COLO668 (cell line): Measurements from ENCODE around the gene C5AR1.
"Not testable (repeated sequence)": the region's sequence is repeated elsewhere in the genome, so short reads cannot be mapped to it uniquely, and the experiment has no call there.

Experiments
- DNase-seq: peaks from one replicate; lab custom pipeline; 2025; ENCODE audit not compliant: unreplicated experiment; lab: John Stamatoyannopoulos, UW

The C5AR1 gene

DNA sequence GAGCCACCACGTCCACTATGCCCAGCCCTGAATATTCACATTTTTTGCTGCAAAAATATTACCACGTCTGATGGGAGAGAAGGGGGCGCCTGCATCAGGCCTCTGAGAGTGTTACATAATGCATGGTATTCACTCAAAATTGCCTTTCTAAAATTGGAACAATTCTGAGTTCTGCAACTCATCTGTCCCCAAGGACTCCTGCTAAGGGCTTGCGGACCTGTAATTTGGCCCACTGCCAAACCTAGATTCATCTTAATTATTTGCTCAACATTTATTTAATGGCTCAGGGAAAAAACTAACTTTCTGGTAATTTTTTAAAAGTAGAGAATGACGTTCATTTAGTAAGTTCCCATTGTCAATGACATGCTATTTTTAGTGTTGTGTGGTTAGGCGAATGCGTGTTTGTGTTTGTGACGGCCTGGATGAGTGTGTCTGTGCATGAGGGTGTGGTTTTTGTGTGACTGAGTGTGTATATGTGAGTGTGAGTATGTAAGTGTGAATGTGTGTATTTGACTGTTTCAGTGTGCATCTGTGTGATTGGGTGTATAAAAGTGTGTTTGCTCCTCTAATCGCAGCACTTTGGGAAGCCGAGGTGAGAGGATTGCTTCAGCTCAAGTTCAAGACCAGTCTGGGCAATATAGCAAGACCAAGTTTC lies 26.1 kb upstream of the C5AR1 start:
- no peak for DNase-seq

DNA sequence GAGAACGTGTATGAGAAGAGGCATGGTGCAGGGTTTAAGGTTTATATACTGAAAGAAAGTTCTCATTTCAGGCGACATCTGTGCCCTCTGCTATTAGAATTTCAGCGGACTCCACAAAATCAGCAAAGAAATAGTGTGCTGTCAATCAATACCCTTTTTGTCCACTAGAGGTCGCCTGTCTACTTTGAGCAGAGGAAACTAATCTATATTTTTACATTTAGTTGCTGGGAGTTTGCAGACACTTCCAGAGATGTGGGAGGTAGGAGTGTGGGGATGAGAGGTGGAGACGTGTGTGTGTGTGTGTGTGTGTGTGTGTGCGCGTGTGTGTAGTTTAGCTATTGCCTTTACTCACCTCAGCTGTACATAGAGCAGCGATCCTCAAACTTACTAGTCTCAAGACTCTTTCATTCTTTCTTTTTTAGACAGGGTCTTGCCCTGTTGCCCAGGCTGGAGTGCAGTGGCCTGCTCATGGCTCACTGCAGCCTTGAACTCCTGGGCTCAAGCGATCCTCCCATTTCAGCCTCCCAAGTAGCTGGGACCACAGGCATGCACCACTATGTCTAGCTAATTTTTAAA lies 25.2 kb upstream of the C5AR1 start:
- DNase-seq, result peak; percentile 39

DNA sequence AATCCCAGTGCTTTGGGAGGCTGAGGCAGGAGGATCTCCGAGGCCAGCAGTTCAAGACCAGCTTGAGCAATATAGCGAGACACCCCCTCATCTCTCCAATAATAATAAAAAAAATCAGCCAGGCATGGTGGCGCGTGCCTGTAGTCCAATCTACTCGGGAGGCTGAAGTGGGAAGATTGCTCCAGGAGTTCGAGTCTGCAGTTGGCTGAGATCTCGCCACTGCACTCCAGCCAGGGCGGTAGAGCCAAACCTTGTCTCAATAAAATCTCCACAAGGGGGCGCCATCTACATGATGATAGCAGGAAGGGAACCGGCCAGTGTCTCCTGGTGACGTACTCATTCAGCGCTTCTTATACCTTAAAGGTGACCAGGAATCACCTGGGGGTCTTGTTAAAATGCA lies 13.6 kb upstream of the C5AR1 start:
- DNase-seq, result peak; percentile 62

DNA sequence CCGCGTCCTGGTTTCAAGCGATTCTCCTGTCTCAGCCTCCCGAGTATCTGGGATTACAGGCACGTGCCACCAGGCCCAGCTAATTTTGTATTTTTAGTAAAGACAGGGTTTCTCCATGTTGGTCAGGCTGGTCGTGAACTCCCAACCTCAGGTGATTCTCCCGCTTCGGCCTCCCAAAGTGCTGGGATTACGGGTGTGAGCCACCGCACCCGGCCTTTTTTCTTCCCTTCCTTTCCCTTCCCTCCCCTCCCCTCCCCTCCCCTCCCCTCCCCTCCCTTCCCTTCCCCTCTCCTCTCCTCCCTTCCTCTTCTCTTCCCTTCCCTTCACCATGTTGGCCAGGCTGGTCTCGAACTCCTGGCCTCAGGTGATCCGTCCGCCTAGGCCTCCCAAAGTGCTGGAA lies 8.8 kb upstream of the C5AR1 start:
- DNase-seq, result not testable (repeated sequence)

DNA sequence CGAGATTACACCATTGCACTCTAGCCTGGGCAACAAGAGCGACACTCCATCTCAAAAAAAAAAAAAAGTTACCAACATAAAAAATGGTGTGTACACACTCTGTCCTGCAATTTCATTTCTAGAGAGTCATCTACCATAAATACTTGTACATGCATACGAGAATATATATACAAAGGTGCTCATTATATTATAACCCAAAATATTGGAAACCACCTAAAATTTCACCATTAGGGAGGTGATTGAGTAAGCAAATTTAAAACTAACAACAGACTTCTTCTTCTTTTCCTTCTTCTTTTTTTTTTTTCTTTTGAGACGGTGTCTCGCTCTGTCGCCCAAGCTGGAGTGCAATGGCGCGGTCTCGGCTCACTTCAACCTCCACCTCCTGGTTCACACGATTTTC lies 7.4 kb upstream of the C5AR1 start:
- no peak for DNase-seq

DNA sequence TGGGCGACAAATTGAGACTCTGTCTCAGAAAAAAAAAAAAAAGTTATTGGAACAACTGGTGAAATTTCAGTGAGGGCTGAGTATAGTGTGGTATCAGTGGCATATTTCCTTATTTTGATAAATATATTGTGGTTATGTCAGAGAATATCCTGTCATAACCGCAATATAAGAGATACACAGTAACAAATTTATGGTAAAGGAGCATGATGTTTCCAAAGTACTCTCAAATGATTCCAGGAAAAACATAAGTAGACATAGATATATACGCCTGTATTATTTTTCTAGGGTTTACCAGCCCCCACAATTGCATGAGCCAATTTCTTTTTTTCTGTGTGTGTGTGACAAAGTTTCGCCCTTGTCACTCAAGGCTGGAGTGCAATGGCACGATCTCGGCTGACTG lies 5.7 kb upstream of the C5AR1 start:
- DNase-seq, result no peak

DNA sequence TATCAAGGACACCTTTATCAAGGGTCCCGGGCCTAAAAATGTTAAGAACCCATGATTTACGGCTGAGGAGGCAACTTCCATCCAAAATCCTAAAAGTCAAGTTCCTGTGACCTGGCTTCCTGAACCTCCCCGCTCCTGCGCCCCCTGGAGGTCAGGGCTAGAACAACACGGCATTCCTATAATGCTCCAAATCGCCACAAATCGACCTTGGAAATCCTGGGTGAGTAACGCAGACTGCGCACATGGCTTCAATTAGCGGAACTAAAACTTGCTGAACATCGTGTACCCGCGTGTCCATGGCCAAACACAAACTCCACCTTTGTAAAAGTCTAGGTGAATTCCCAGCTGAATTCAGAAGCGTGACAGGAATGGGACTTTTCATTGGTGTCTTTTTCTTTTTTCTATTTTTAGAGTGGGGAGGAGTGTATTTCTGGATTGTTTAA lies 4.3 kb upstream of the C5AR1 start:
- DNase-seq, result peak; percentile 57

DNA sequence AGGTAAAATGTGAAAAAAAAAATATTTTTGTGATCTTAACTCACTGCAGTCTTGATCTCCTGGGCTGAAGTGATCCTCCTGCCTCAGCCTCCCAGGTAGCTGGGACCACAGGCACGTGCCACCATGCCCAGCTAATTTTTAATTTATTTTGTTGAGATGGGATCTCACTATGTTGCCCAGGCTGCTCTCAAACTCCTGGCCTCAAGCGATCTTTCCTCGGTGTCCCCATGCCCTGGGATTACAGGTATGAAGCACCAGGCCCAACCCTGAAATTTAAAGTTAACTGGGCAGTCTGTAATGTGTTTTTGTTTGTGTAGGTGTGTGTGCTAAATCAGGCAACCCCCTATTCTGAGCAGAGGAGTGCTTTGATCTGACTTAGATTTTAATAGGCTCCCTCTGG lies 3.4 kb upstream of the C5AR1 start:
- no peak for DNase-seq

DNA sequence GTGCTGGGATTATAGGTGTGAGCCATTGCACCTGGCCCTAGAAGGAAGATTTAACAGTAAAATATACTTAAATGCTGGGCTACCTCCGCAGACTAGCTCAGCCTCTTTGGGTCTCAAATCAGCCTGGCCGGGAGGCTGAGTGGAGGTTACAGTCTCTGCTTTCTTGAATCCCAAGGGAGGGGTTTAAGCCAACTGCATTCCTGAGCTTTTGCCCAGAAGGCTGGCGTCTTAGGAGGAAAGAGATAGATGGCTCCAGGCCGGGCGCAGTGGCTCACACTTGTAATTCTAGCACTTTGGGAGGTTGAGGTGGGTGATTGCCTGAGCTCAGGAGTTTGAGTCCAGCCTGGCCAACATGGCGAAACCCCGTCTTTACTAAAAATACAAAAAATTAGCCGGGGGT lies 623 bp upstream of the C5AR1 start:
- no peak for DNase-seq

DNA sequence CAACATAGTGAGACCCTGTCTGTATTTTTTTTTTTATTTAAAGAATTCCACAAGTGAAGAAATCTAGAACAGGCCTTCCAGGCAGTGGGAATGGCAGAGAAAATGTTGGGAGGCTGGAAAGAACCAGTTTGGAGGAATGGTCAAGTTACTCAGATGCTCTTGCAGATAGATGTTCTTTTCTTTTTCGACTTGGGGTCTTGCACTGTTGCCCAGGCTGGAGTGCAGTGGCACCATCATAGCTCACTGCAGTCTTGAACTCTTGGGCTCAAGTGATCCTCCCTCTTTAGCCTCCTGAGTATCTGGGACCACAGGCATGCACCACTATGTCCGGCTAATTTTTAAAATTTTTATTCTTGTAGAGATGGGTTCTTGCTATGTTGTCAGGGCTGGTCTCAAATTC lies 662 bp downstream of the C5AR1 start:
- no peak for DNase-seq

DNA sequence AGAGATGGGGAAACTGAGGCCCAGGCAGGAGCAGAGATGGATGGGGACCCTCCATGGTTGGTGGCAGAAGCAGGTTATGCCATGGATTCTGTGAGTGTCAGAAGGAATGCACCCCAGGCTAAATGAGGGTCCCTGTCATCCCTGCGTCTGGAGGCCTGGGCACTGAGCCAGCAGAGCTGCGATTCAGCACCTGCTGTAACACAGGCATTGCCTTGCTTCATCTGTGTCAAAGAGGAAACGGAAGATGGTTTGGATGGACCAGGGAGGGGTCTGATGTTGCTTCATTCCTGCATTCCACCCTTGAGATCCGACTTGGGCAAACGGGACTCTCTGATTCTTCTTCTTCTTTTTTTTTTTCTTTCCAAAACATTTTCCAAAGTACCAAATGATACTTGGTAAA lies 1.2 kb downstream of the C5AR1 start:
- peak; percentile 47 for DNase-seq

DNA sequence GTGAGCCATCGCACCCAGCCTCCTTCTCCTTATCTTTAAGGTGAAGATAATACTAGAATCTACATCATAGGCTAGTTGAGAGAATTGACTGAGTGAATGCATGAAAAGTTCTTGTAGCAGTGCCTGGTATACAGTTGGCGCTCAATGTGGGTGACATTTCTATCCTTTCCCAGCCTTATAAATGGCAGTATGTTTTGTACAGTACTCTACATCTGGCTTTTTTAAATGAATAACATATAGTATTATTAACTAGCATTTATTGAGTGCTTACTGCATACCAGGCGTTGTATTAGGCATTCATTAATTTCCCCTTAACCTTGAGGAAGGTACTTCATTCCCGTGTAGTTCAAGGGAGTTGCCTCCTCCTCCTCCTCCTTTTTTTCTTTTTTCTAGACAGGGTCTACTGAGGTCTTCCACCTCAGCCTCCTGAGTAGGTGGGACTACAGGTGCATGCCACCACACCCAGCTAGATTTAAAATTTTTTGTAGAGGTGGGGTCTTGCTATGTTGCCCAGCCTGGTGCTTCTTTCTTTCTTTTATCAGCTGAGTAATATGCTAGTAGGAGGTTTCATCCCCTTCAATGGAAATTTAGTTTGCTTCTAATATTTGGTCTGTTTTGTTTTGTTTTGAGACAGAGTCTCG lies 2.8 kb downstream of the C5AR1 start:
- DNase-seq, result no peak

DNA sequence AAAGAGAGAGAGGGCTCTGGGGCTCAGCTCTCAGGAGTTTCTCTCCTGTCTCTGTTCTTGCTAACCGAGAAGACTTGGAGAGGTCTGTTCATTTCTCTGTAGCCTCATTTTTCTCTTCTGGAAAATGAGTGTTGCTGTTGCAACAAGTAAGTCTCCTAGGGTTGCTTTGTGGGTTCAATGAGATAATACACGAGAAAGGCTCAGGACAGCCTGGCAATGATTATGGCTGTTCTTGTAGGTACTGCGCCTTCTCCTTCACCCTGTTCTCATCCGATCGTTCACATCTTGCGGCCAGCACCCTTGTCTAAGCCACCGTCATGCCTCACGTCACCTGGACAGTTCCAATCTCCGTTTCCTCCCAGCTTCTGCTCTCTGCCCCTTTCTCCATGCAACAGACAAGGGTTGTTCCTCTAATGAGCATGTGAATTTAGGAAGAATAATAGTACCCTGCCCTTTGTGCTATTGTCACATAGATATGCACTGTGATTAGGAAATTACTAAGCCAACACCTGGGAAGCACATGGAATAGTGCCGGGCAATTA lies 4.2 kb downstream of the C5AR1 start:
- DNase-seq, result no peak

DNA sequence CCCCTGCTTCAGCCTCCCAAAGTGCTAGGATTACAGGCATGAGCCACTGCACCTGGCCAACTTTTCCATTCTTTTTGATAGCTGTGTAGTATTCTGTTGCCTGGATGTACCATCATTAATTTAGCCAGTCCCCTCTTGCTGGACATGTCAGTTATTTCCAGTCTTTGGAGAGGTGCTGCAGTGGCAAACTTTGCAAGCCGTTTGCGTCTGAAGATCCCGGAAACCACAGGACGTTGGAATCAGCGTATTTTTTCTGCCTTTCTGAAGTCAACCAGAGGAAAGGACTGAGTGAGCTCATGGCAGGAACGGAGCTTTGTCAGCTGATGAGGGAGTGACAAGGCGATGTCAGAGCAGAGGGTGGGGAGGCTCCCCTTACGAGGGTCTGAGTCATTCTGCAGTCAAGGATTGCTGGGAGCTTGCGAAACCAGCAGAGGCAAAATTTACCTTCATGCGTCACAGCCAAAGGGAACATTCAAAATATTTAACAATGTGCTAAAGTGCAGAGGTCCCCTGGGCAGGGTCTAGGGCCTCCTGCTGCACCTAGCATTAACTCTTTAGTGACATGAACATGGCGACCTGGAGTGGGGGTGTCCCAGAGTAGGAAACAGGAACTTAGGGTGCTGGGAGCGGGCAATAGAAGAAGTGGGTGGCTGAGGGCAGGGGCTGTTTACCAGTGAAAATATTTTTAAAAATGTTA lies 5.6 kb downstream of the C5AR1 start:
- DNase-seq, result peak; percentile 10

DNA sequence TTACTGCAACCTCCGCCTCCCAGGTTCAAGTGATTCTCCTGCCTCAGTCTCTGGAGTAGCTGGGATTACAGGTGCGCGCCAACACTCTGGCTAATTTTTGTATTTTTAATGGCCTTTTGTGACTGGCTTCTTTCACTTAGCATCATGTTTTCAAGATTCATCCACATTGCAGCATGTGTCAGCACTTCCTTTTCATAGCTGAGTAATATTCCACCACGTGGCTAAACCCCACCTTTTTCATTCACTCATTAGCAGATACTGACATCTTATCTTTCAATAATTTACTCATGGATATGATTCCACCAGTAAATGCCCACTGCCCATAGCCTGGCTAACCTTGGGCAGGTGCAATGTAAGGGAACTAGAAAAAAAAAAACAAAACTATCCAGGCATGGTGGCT lies 6.9 kb downstream of the C5AR1 start:
- no peak for DNase-seq

DNA sequence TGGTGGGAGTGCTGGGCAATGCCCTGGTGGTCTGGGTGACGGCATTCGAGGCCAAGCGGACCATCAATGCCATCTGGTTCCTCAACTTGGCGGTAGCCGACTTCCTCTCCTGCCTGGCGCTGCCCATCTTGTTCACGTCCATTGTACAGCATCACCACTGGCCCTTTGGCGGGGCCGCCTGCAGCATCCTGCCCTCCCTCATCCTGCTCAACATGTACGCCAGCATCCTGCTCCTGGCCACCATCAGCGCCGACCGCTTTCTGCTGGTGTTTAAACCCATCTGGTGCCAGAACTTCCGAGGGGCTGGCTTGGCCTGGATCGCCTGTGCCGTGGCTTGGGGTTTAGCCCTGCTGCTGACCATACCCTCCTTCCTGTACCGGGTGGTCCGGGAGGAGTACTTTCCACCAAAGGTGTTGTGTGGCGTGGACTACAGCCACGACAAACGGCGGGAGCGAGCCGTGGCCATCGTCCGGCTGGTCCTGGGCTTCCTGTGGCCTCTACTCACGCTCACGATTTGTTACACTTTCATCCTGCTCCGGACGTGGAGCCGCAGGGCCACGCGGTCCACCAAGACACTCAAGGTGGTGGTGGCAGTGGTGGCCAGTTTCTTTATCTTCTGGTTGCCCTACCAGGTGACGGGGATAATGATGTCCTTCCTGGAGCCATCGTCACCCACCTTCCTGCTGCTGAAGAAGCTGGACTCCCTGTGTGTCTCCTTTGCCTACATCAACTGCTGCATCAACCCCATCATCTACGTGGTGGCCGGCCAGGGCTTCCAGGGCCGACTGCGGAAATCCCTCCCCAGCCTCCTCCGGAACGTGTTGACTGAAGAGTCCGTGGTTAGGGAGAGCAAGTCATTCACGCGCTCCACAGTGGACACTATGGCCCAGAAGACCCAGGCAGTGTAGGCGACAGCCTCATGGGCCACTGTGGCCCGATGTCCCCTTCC lies 10.5 kb downstream of the C5AR1 start:
- no peak for DNase-seq

DNA sequence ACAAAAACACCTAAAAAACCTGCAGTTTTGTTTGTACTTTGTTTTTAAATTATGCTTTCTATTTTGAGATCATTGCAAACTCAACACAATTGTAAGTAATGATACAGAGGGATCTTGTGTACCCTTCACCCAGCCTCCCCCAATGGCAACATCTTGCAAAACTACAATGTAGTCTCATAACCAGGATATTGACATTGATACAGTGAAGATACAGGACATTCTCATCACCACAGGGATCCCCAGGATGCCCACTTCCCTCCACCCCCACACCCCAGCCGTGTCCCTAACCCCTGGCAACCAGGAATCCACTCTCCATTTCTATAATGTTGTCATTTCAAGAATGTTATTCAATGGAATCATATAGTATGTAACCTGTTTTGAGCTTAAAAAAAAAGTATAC lies 12.0 kb downstream of the C5AR1 start:
- no peak for DNase-seq

DNA sequence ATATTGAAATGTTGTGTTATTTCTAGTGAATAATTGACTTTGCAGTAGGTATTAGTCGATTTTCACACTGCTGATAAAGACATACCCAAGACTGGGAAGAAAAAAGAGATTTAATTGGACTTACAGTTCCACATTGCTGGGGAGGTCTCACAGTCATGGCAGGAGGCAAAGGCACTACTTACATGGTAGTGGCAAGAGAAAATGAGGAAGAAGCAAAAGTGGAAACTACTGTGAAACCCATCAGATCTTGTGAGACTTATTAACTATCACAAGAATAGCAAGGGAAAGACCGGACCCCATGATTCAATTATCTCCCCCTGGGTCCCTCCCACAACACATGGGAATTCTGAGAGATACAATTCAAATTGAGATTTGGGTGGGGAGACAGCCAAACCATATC lies 12.4 kb downstream of the C5AR1 start:
- DNase-seq, result no peak

DNA sequence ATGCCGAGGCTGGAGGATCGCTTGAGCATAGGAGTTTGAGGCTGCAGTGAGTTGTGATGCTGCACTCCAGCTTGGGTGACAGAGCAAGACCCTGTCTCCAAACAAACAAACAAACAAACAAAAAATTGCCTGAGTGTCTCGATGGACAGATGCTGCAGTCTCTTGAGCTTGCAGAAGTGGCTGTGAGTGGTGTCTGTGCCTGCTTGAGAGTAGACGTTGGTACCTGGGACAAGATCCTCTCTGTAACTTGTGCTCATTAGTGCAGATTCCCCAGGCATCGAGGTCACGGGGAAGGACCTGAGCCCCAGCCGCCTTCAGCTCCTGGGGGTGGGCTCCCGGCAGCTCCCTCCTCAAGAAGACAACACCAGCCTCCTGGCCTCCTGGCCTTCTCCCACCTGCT lies 13.7 kb downstream of the C5AR1 start:
- no peak for DNase-seq

DNA sequence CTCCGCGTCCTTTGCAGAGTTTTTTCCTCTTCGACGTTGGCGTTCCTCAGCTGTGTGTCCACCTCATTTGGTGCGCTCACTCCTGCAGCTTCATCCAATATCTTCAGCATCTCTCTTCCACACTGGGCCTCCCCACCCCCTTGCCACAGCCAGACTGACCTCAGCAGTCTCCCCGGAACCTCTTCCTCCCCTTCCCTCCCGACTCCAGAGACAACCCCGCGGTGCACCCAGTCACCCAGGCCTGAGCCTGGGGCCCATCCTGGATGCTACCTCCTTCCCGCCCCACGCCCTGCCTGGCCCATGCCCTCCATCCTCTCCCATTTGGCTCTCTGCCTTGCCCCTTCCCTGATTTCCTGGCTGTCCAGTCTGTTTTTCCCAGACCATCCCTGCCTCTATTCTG lies 14.2 kb downstream of the C5AR1 start:
- DNase-seq, result no peak

DNA sequence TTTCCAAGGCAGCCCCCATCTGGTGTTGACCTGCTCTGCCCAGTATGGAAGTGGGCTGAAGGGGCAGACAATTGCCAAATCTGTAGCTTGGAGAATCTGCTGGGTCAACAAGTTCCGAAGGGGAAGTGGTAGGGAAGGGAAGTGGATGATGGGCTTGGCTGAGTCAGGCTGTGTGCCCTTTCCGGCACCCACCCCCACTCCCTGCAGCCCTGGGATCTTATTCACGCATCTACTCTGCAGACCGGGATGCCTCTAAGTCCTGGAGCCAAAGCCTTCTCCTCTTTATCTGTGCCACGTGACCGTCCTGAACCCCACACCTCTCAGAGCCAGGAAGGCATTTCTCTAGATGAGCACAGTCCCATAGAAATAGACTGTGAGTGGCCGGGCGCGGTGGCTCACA lies 14.8 kb downstream of the C5AR1 start:
- no peak for DNase-seq
